Sigmoid colon (tissue), 3 donors: ENCODE results near the gene GTF2A1L.

Experiments used
- CTCF ChIP-seq, 4 experiments: fragments of 450-650 bp in 3 of 4; fragments of 200-600 bp in 1 of 4; IDR thresholded peaks; one replicate each; pipeline ENCODE4 v1.5.1; 2016 to 2019; ENCODE audit warnings: antibody characterized with exemption in 4 of 4, mild to moderate bottlenecking in 3 of 4, moderate library complexity in 2 of 4
- POLR2A ChIP-seq, 2 donors: fragments of 450-650 bp; IDR thresholded peaks; one replicate each; pipeline ENCODE4 v1.6.1; 2016; ENCODE audit warnings: antibody characterized with exemption in 2 of 2, mild to moderate bottlenecking in 2 of 2, moderate library complexity in 2 of 2

GRCh38 chr2:48568547-48568946 is 49.1 kb upstream of the GTF2A1L start:
- TF ChIP-seq CTCF (IDR thresholded peaks at IDR 0.05) (no peak), POLR2A (IDR thresholded peaks at IDR 0.05) (no peak)
